ENCODE measurements around the gene PLIN4. TPM values are rescaled to one million over a fixed set of nuclear protein-coding genes. Genes with fewer than 3 reads are reported as not detected.

Gene PLIN4
- total RNA-seq, 1 experiment from 2014 or later: 1.8 TPM

GRCh38 chr19:4483385-4483784 lies 34.9 kb downstream of the PLIN4 start:
- no peaks in the 10 kb centered on the region for H3K27me3 Mint-ChIP-seq (ENCODE audit: insufficient read depth, unreplicated experiment)

GRCh38 chr19:4482721-4483364 lies 35.4 kb downstream of the PLIN4 start:
- Mint-ChIP-seq H3K36me3 (ENCODE audit: insufficient read depth, unreplicated experiment) (peaks cover 75% of the 10 kb centered on the region), H3K27me3 (ENCODE audit: insufficient read depth, unreplicated experiment) (no peaks in the 10 kb centered on the region), H3K27ac (ENCODE audit: low read depth, unreplicated experiment) (no peak overlapping the region), H3K4me3 (ENCODE audit: unreplicated experiment) (no peak overlapping the region), H3K9me3 (ENCODE audit: unreplicated experiment) (no peaks in the 10 kb centered on the region), H3K4me1 (ENCODE audit: insufficient read depth, unreplicated experiment) (no peaks in the 10 kb centered on the region)
- ChIA-PET POLR2A (interaction anchor here (0.9 to 1.3 kb wide), 2 partner anchors 9 to 11 kb away, joined by 3 read pairs; no protein-coding TSS in a partner anchor), CTCF (interaction anchor here (0.6 kb wide), 1 partner anchor 35 kb away, joined by 3 read pairs; no protein-coding TSS in a partner anchor)
- no peak for TF ChIP-seq CTCF (IDR thresholded peaks at IDR 0.05; ENCODE audit: unreplicated experiment)
- intact Hi-C loops (cut with micrococcal nuclease): no loop called here
- no peak for DNase-seq (ENCODE audit: unreplicated experiment)
- BruUV-seq (replicated peaks): no TSS peak

More at GRCh38 chr19:4483385-4483784, 34.9 kb downstream of the PLIN4 start:
- H3K27ac Mint-ChIP-seq (ENCODE audit: low read depth, unreplicated experiment): peak overlapping the region; percentile 47
- no peaks in the 10 kb centered on the region for H3K4me1 Mint-ChIP-seq (ENCODE audit: insufficient read depth, unreplicated experiment)
- peaks cover 74% of the 10 kb centered on the region for H3K36me3 Mint-ChIP-seq (ENCODE audit: insufficient read depth, unreplicated experiment)
- ChIA-PET POLR2A (no interaction called here), CTCF (interaction anchor here (0.6 to 0.7 kb wide), 2 partner anchors 40 to 84 kb away, joined by 3 read pairs; no protein-coding TSS in a partner anchor)
- no TSS peak for BruUV-seq (replicated peaks)
- H3K9me3 Mint-ChIP-seq (ENCODE audit: unreplicated experiment): no peaks in the 10 kb centered on the region
- DNase-seq (ENCODE audit: unreplicated experiment): no peak
- no peak for TF ChIP-seq CTCF (IDR thresholded peaks at IDR 0.05; ENCODE audit: unreplicated experiment)
- intact Hi-C loops (cut with micrococcal nuclease): no loop called here
- H3K4me3 Mint-ChIP-seq (ENCODE audit: unreplicated experiment): no peak overlapping the region

DNA sequence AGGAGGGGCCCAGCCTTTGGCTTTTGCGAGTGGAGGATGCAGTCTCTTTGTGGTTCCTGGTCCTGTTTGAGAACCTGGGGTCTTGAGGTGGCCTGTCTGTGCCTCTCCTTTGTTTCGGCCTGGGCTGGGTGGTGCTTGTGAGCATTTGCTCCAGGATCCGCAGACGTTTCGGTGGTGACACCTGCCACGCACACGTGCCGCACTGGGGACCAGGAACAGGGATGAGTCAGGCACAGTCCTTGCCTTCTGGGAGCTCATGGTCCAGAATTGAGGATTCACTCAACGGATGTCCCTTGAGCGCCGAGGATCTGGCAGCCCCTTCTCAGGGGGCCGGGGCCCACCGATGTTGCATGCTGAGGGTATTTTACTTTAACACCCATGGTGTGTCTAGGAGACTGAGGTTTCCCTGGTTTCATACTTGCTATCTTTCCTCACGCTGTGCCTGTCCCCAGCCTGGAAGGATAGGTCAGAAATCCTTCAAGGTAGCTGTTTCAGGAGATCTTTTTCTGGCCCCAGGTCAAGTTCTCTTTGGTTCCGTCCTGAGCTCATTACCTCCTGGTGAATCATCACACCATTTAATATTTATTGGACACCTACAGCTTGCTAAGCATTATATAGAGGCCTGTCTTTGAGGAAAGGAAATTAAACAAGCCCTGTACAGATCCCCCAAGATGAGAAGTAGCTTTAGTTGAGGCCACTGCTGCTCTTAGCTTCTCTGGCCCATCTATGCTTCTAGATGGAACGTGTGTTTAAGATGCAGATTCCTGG lies 41.1 kb downstream of the PLIN4 start:
- Mint-ChIP-seq H3K4me3 (ENCODE audit: unreplicated experiment) (no peak overlapping the region), H3K27ac (ENCODE audit: low read depth, unreplicated experiment) (no peak overlapping the region), H3K27me3 (ENCODE audit: insufficient read depth, unreplicated experiment) (no peaks in the 10 kb centered on the region), H3K4me1 (ENCODE audit: insufficient read depth, unreplicated experiment) (peaks cover 20% of the 10 kb centered on the region), H3K36me3 (ENCODE audit: insufficient read depth, unreplicated experiment) (peaks cover 46% of the 10 kb centered on the region), H3K9me3 (ENCODE audit: unreplicated experiment) (no peaks in the 10 kb centered on the region)
- intact Hi-C loops (cut with micrococcal nuclease): no loop called here
- CTCF ChIA-PET: interaction anchor here (0.5 to 1.6 kb wide), 2 partner anchors 16 to 48 kb away, joined by 3 to 4 read pairs; no protein-coding TSS in a partner anchor
- no TSS peak for BruUV-seq (replicated peaks)
- POLR2A ChIA-PET: interaction anchor here (0.8 to 1.8 kb wide), 3 partner anchors 21 to 134 kb away, joined by 3 to 6 read pairs (median 4); partner anchors contain the start of genes CHAF1A and MPND
- TF ChIP-seq CTCF (IDR thresholded peaks at IDR 0.05; ENCODE audit: unreplicated experiment): no peak
- no peak for DNase-seq (ENCODE audit: unreplicated experiment)

- Mint-ChIP-seq H3K9me3 (ENCODE audit: unreplicated experiment) (no peaks in the 10 kb centered on the region), H3K4me1 (ENCODE audit: insufficient read depth, unreplicated experiment) (peaks cover 20% of the 10 kb centered on the region), H3K4me3 (ENCODE audit: unreplicated experiment) (no peak overlapping the region), H3K27me3 (ENCODE audit: insufficient read depth, unreplicated experiment) (no peaks in the 10 kb centered on the region), H3K27ac (ENCODE audit: low read depth, unreplicated experiment) (peak overlapping the region; percentile 52), H3K36me3 (ENCODE audit: insufficient read depth, unreplicated experiment) (peaks cover 35% of the 10 kb centered on the region)
- BruUV-seq (replicated peaks): no TSS peak
- POLR2A ChIA-PET: interaction anchor here (0.7 to 7.6 kb wide), 3 partner anchors 8 to 24 kb away, joined by 3 to 67 read pairs (median 4); partner anchors contain the start of gene UBXN6
- intact Hi-C loops (cut with micrococcal nuclease): no loop called here
- TF ChIP-seq CTCF (IDR thresholded peaks at IDR 0.05; ENCODE audit: unreplicated experiment): no peak
- DNase-seq (ENCODE audit: unreplicated experiment): no peak
- CTCF ChIA-PET: interaction anchor here (0.6 to 1.4 kb wide), 3 partner anchors 51 to 162 kb away, joined by 3 to 5 read pairs (median 3); no protein-coding TSS in a partner anchor
These were observed 43.7 kb downstream of the PLIN4 start for GRCh38 chr19:4474514-4475022.

Data from MCF 10A (cell line).